B cell (primary cell): Measurements from ENCODE around the gene POP4. TPM values are rescaled to one million over a fixed set of nuclear protein-coding genes. Genes with fewer than 3 reads are reported as not detected.

Source experiments
- ATAC-seq: fragments of 200-7000 bp; cut with Tn5 transposase; one replicate; pipeline ENCODE4 v1.10.0; 2021; ENCODE audit warnings: low read depth, mild to moderate bottlenecking, moderate number of reproducible peaks, moderate library complexity
- CTCF ChIA-PET: fragments of 350-600 bp; sonication (Branson Sonifier 250); formaldehyde crosslinking; loops from one replicate; lab custom pipeline; 2021; ENCODE audit warnings: antibody characterized with exemption, inconsistent platforms; lab: Charles Lee
- POLR2A ChIA-PET: fragments of 350-600 bp; sonication (Branson Sonifier 250); formaldehyde crosslinking; loops from one replicate; lab custom pipeline; 2021; ENCODE audit warnings: antibody characterized with exemption; lab: Charles Lee
- DNase-seq: peaks from one replicate; pipeline ENCODE4 v3.0.0; 2013
- H2AFZ ChIP-seq: 2 replicates; pipeline ENCODE4 v1.6.1; 2012; ENCODE audit warnings: mild to moderate bottlenecking, low read depth, low read length; ENCODE audit not compliant: insufficient read depth, poor library complexity, severe bottlenecking
- H3K27ac ChIP-seq, 2 donors: 1 replicate in 1 of 2; 2 replicates in 1 of 2; pipeline ENCODE4 v1.5.1; 2012 to 2013; ENCODE audit warnings: low read length in 2 of 2, mild to moderate bottlenecking in 2 of 2, moderate library complexity in 1 of 2
- H3K27me3 ChIP-seq, 4 experiments: fragments of 200-600 bp in 1 of 4; sonication (generic) in 1 of 4; replicated peaks in 1 of 4; 1 replicate in 2 of 4; 2 replicates in 2 of 4; pipeline versions ENCODE4 v1.6.1 to v1.7.0; 2013 to 2016; ENCODE audit warnings: low read length in 3 of 4, mild to moderate bottlenecking in 2 of 4, mixed read lengths in 1 of 4, moderate library complexity in 1 of 4; ENCODE audit not compliant: insufficient read depth in 4 of 4, control insufficient read depth in 3 of 4; ENCODE audit errors: control extremely low read depth in 1 of 4
- H3K36me3 ChIP-seq, 2 experiments: replicated peaks in 1 of 2; 1 replicate in 1 of 2; 2 replicates in 1 of 2; pipeline versions ENCODE4 v1.6.1 to v1.7.1; 2013; ENCODE audit warnings: low read length in 1 of 2; ENCODE audit not compliant: insufficient read depth in 2 of 2, control insufficient read depth in 1 of 2; ENCODE audit errors: control extremely low read depth in 1 of 2, extremely low read depth in 1 of 2
- H3K4me1 ChIP-seq, 2 donors: fragments of 200-600 bp in 1 of 2; sonication (generic) in 1 of 2; 1 replicate in 1 of 2; 2 replicates in 1 of 2; pipeline versions ENCODE4 v1.5.1 to v1.6.1; 2013 to 2017; ENCODE audit warnings: low read length in 2 of 2; ENCODE audit not compliant: control insufficient read depth in 2 of 2, insufficient read depth in 2 of 2
- H3K4me2 ChIP-seq: replicated peaks from 2 replicates; pipeline ENCODE3; 2012; ENCODE audit warnings: mild to moderate bottlenecking, low read depth, low read length; ENCODE audit not compliant: poor library complexity, severe bottlenecking
- H3K4me3 ChIP-seq, 5 experiments: fragments of 200-600 bp in 1 of 5; sonication (generic) in 1 of 5; 1 replicate in 3 of 5; 2 replicates in 2 of 5; pipeline versions ENCODE4 v1.5.1 to v1.7.0; 2011 to 2016; ENCODE audit warnings: low read length in 4 of 5, mild to moderate bottlenecking in 4 of 5, low read depth in 2 of 5, control low read depth in 1 of 5, moderate library complexity in 1 of 5; ENCODE audit not compliant: insufficient read depth in 1 of 5; ENCODE audit errors: control extremely low read depth in 1 of 5, extremely low read depth in 1 of 5
- H3K79me2 ChIP-seq: fragments of 200-600 bp; sonication (generic); one replicate; pipeline ENCODE4 v1.6.0; 2016; ENCODE audit warnings: low read length; ENCODE audit not compliant: control insufficient read depth, insufficient read depth
- H3K9ac ChIP-seq: fragments of 200-600 bp; sonication (generic); 2 replicates; pipeline ENCODE4 v1.6.1; 2017; ENCODE audit warnings: mild to moderate bottlenecking, low read length, moderate library complexity
- H3K9me3 ChIP-seq, 3 donors: one replicate each; pipeline versions ENCODE4 v1.6.1 to v1.7.1; 2013; ENCODE audit warnings: low read length in 2 of 3; ENCODE audit not compliant: control insufficient read depth in 2 of 3, insufficient read depth in 1 of 3; ENCODE audit errors: control extremely low read depth in 1 of 3
- H4K20me1 ChIP-seq: 2 replicates; pipeline ENCODE4 v1.6.0; 2012; ENCODE audit warnings: mild to moderate bottlenecking, low read length; ENCODE audit not compliant: insufficient read depth, control insufficient read depth, poor library complexity, severe bottlenecking
- H3K27ac Mint-ChIP-seq: one replicate; pipeline ENCODE4 v1.8.0; 2021; ENCODE audit warnings: mixed read lengths
- H3K27me3 Mint-ChIP-seq: one replicate; pipeline ENCODE4 v1.8.0; 2021; ENCODE audit warnings: mixed read lengths
- H3K4me1 Mint-ChIP-seq: one replicate; pipeline ENCODE4 v1.8.0; 2021; ENCODE audit warnings: mixed read lengths
- H3K4me3 Mint-ChIP-seq: one replicate; pipeline ENCODE4 v1.8.0; 2021; ENCODE audit warnings: mixed read lengths
- H3K9me3 Mint-ChIP-seq: one replicate; pipeline ENCODE4 v1.8.0; 2022; ENCODE audit warnings: mixed read lengths; ENCODE audit not compliant: insufficient read depth
- CTCF ChIP-seq: fragments of 200-600 bp; IDR thresholded peaks from one replicate; pipeline ENCODE4 v1.8.0; 2022; ENCODE audit warnings: antibody characterized with exemption, mild to moderate bottlenecking
- EZH2 ChIP-seq: IDR thresholded peaks from 2 replicates; pipeline ENCODE4 v1.6.1; 2012; ENCODE audit warnings: borderline replicate concordance, low read depth, mild to moderate bottlenecking, moderate library complexity, low read length; ENCODE audit not compliant: insufficient read depth, poor library complexity, severe bottlenecking
- WGBS: methylation state at CpG from one replicate; pipeline ENCODE4 v1.1.5; 2013; ENCODE audit warnings: missing lambda C conversion rate; ENCODE audit not compliant: insufficient coverage; 5-methylcytosine and 5-hydroxymethylcytosine counted together
- intact Hi-C: fragments of 100-400 bp; cut with micrococcal nuclease; formaldehyde crosslinking; loops from one replicate; pipeline ENCODE4 v1.10.0; 2022
- polyA plus RNA-seq: library from polyadenylated mRNA; depleted of rRNA; stranded (reverse); fragments of >200 nt; gene quantifications from 2 replicates; pipeline ENCODE4 v1.2.3, GENCODE V29; 2012
- total RNA-seq, 2 donors: library from RNA; stranded (reverse); fragments of 120-200 nt in 1 of 2; gene quantifications; 1 replicate in 1 of 2; 2 replicates in 1 of 2; pipeline versions ENCODE4 v1.2.3 to v1.2.4, GENCODE V29; 2013 to 2022

POP4 gene
- total and polyA plus RNA-seq, 2 donors (not counting 1 experiment from before 2014, with no cell fraction given) = 58.9 to 61.2 TPM

- H3K4me1 Mint-ChIP-seq = no peaks in the 10 kb centered on the region
- Histone ChIP-seq H4K20me1 (no peaks in the 10 kb centered on the region), H3K79me2 (no peaks in the 10 kb centered on the region), H3K27me3 (no peaks in the 10 kb centered on the region), H3K36me3 (no peaks in the 10 kb centered on the region), H3K4me3 (no peak overlapping the region), H3K27ac (no peak overlapping the region), H3K4me2 (no peak overlapping the region), H3K9ac (no peak overlapping the region), H2AFZ (no peak overlapping the region), H3K4me1 (no peaks in the 10 kb centered on the region), H3K9me3 (peaks cover 0 to 20% (median 10%) of the 10 kb centered on the region in 3 donors)
- WGBS = 83% methylated on average over 3 of the region's 4 CpGs
- intact Hi-C loops = no loop called here
- ChIA-PET POLR2A (no interaction called here), CTCF (no interaction called here)
- TF ChIP-seq EZH2 (no peak), CTCF (no peak)
- no peak overlapping the region for H3K4me3 Mint-ChIP-seq
- ATAC-seq (no peak), DNase-seq (no peak)
- no peak overlapping the region for H3K27ac Mint-ChIP-seq
- peaks cover 18% of the 10 kb centered on the region for H3K9me3 Mint-ChIP-seq
- H3K27me3 Mint-ChIP-seq = peaks cover 14% of the 10 kb centered on the region
These were observed 46.3 kb upstream of the POP4 start for GRCh38 chr19:29559743-29560142.

GRCh38 chr19:29560313-29561075 lies 45.6 kb upstream of the POP4 start:
- no peaks in the 10 kb centered on the region for H3K79me2 ChIP-seq
- H3K27ac Mint-ChIP-seq = no peak overlapping the region
- H3K9ac ChIP-seq = no peak overlapping the region
- no peak overlapping the region for H3K4me3 Mint-ChIP-seq
- DNase-seq (no peak), ATAC-seq (no peak)
- no peaks in the 10 kb centered on the region for H3K4me1 ChIP-seq
- H3K27ac ChIP-seq = no peak overlapping the region
- H3K36me3 ChIP-seq = no peaks in the 10 kb centered on the region
- H3K27me3 Mint-ChIP-seq = peaks cover 15% of the 10 kb centered on the region
- intact Hi-C loops = no loop called here
- no peaks in the 10 kb centered on the region for H3K4me1 Mint-ChIP-seq
- ChIA-PET POLR2A (no interaction called here), CTCF (no interaction called here)
- 75% methylated on average over 3 of the region's 6 CpGs for WGBS
- no peak overlapping the region for H2AFZ ChIP-seq
- H3K4me2 ChIP-seq = no peak overlapping the region
- H3K4me3 ChIP-seq = no peak overlapping the region
- no peaks in the 10 kb centered on the region for H4K20me1 ChIP-seq
- no peak for TF ChIP-seq EZH2
- no peak for TF ChIP-seq CTCF
- peaks cover 16% of the 10 kb centered on the region for H3K9me3 Mint-ChIP-seq
- H3K9me3 ChIP-seq = peaks cover 0 to 20% (median 10%) of the 10 kb centered on the region in 3 donors
- no peaks in the 10 kb centered on the region for H3K27me3 ChIP-seq
